Gastroesophageal sphincter (tissue), 4 donors: Measurements from ENCODE around the gene DEFB128. TPM values are rescaled to one million over a fixed set of nuclear protein-coding genes. Genes with fewer than 3 reads are reported as not detected.

Source experiments
- ATAC-seq: fragments of 150-250 bp; one replicate; pipeline ENCODE4 v1.9.1; 2016; ENCODE audit warnings: mild to moderate bottlenecking, moderate library complexity
- H3K27ac ChIP-seq, 4 donors: fragments of 200-600 bp; sonication (generic) in 3 of 4; 1 replicate in 3 of 4; 2 replicates in 1 of 4; pipeline ENCODE4 v1.5.1; 2016 to 2019
- H3K27me3 ChIP-seq: fragments of 200-600 bp; sonication (generic); one replicate; pipeline ENCODE4 v1.5.1; 2019
- H3K36me3 ChIP-seq, 2 donors: fragments of 200-600 bp; sonication (generic); one replicate each; pipeline ENCODE4 v1.5.1; 2019; ENCODE audit warnings: control low read depth in 1 of 2
- H3K4me1 ChIP-seq, 3 donors: fragments of 200-600 bp; sonication (generic); 1 replicate in 2 of 3; 2 replicates in 1 of 3; pipeline ENCODE4 v1.5.1; 2016 to 2019; ENCODE audit warnings: control low read depth in 2 of 3
- H3K4me3 ChIP-seq, 2 donors: fragments of 200-600 bp; sonication (generic); one replicate each; pipeline ENCODE4 v1.5.1; 2019; ENCODE audit warnings: mild to moderate bottlenecking in 1 of 2, moderate library complexity in 1 of 2
- H3K9me3 ChIP-seq, 3 donors: fragments of 200-600 bp; sonication (generic); one replicate each; pipeline ENCODE4 v1.5.1; 2017 to 2019; ENCODE audit warnings: control low read depth in 2 of 3
- EP300 ChIP-seq: sonication (generic); formaldehyde crosslinking; IDR thresholded peaks from one replicate; pipeline ENCODE4 v1.6.1; 2017; ENCODE audit warnings: antibody characterized with exemption, mild to moderate bottlenecking
- POLR2A ChIP-seq, 2 donors: fragments of 450-650 bp; IDR thresholded peaks; one replicate each; pipeline ENCODE4 v1.6.1; 2017; ENCODE audit warnings: antibody characterized with exemption in 2 of 2, mild to moderate bottlenecking in 2 of 2, moderate library complexity in 1 of 2
- POLR2AphosphoS5 ChIP-seq: sonication (generic); formaldehyde crosslinking; IDR thresholded peaks from one replicate; pipeline ENCODE4 v1.6.1; 2017; ENCODE audit warnings: antibody characterized with exemption
- WGBS, 2 donors: methylation state at CpG; one replicate each; pipeline ENCODE4 v1.1.5; 2018; ENCODE audit warnings: low coverage in 1 of 2; 5-methylcytosine and 5-hydroxymethylcytosine counted together
- total RNA-seq, 4 donors: library from RNA; depleted of rRNA; stranded (reverse); fragments of >200 nt; gene quantifications; one replicate each; pipeline ENCODE4 v1.1.0, GENCODE V29; 2016
- TF ChIP-seq, protein P1 (sequence below), 4 experiments: fragments of 200-600 bp in 2 of 4; fragments of 450-650 bp in 2 of 4; sonication (generic) in 1 of 4; IDR thresholded peaks; one replicate each; pipeline ENCODE4 v1.5.1; 2017 to 2019; ENCODE audit warnings: antibody characterized with exemption in 4 of 4, mild to moderate bottlenecking in 2 of 4, moderate library complexity in 2 of 4

The DEFB128 gene
- not detected for total RNA-seq

DNA sequence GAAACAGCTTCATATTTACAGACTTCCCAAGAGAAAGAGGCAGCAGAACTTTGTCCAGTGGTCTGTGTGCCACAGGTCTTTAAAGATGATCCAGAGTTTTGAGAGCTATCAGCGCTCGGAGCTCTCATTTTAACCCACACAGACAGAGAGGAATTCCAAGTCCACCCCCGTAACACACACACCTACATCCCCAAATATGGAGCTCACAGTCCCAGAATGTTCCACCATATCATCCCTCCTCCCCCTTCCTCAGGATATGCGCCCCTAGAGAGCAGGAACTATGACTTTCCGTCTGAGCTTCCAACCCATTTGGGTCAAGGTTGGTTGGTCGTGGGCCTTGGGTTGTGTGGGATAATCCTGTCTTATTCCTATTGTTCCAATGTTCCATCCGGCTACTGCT lies at the start of gene DEFB128:
Gene DEFB128, minus strand, starts transcription at position 101 of the 400 bp plus-strand sequence. Its CDS starts 88 bp downstream, at position 13.
- 57% methylated on average over 7 of the region's 7 CpGs; no CpG with 5 or more reads in 1 of the 2 donors for WGBS, 2 donors
- no peak for ATAC-seq
- Histone ChIP-seq H3K4me1 (no peaks in the 10 kb centered on the region), H3K4me3 (no peak within 1 kb of the TSS), H3K27me3 (peaks cover 6% of the 10 kb centered on the region), H3K27ac (no peak within 1 kb of the TSS), H3K36me3 (no peaks in the 10 kb centered on the region), H3K9me3 (peaks cover 0 to 17% (median 0%) of the 10 kb centered on the region in 3 donors)
- TF ChIP-seq, protein P1, sequence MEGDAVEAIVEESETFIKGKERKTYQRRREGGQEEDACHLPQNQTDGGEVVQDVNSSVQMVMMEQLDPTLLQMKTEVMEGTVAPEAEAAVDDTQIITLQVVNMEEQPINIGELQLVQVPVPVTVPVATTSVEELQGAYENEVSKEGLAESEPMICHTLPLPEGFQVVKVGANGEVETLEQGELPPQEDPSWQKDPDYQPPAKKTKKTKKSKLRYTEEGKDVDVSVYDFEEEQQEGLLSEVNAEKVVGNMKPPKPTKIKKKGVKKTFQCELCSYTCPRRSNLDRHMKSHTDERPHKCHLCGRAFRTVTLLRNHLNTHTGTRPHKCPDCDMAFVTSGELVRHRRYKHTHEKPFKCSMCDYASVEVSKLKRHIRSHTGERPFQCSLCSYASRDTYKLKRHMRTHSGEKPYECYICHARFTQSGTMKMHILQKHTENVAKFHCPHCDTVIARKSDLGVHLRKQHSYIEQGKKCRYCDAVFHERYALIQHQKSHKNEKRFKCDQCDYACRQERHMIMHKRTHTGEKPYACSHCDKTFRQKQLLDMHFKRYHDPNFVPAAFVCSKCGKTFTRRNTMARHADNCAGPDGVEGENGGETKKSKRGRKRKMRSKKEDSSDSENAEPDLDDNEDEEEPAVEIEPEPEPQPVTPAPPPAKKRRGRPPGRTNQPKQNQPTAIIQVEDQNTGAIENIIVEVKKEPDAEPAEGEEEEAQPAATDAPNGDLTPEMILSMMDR (IDR thresholded peaks at IDR 0.05), result no peak
- TF ChIP-seq POLR2AphosphoS5, result no peak
- TF ChIP-seq EP300, result no peak
- no peak for TF ChIP-seq POLR2A (IDR thresholded peaks at IDR 0.05)

DNA sequence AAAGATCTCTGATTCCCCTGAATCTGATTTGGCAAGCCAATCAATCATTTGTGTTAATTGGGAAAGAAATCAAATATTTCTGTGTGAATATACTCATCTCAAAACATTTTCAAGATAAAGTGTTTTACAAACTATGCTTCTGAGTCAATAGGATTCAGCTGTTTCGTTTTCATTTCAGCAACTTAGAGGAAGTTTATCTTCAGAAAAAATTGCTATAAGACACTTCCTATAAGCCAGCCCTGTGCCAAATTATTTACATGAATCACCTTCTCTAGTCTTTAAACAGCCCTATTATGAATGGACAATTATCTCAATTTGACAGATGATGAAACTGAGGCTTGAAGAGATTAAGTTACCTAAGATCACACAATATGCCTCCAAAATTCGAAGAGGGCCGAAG lies 48.4 kb upstream of the DEFB128 start:
- Histone ChIP-seq H3K27ac (no peak overlapping the region), H3K4me3 (peak overlapping the region in 1 of 2 donors; percentile 18), H3K27me3 (peaks cover 21% of the 10 kb centered on the region), H3K9me3 (no peaks in the 10 kb centered on the region), H3K36me3 (no peaks in the 10 kb centered on the region), H3K4me1 (no peaks in the 10 kb centered on the region)
- 52 to 58% methylated on average over 3 of the region's 3 CpGs for WGBS, 2 donors
- TF ChIP-seq EP300 (no peak), POLR2A (IDR thresholded peaks at IDR 0.05) (no peak), POLR2AphosphoS5 (no peak)
- TF ChIP-seq, protein P1 (IDR thresholded peaks at IDR 0.05), result no peak
- ATAC-seq, result no peak

DNA sequence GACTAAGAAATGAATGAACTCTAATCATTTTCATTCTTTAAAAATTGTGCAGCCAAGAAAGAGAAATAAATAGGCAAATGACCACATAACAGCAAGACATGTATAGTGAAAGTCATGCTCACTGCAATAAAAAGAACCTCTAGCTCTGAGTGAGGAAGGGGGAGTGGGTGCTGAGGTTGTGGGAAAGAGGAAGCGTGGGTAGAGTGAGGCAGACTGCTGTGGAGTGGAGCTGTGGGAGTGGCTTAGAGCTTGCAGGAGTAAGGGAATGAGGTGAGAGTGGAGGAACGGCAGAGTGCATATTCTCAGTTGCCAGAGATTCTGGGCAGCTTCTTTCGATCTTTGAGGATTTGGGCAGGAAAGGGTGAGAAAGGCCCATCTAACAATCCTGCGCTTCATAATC lies 48.0 kb upstream of the DEFB128 start:
- no peak for TF ChIP-seq POLR2AphosphoS5
- TF ChIP-seq EP300, result no peak
- no peak for TF ChIP-seq POLR2A (IDR thresholded peaks at IDR 0.05)
- TF ChIP-seq, protein P1 (IDR thresholded peaks at IDR 0.05), result no peak
- Histone ChIP-seq H3K4me3 (peak overlapping the region in 1 of 2 donors; percentile 18), H3K27ac (no peak overlapping the region), H3K27me3 (peaks cover 21% of the 10 kb centered on the region), H3K4me1 (no peaks in the 10 kb centered on the region), H3K9me3 (no peaks in the 10 kb centered on the region), H3K36me3 (no peaks in the 10 kb centered on the region)
- WGBS, 2 donors, result 31 to 39% methylated on average over 4 of the region's 4 CpGs
- no peak for ATAC-seq

DNA sequence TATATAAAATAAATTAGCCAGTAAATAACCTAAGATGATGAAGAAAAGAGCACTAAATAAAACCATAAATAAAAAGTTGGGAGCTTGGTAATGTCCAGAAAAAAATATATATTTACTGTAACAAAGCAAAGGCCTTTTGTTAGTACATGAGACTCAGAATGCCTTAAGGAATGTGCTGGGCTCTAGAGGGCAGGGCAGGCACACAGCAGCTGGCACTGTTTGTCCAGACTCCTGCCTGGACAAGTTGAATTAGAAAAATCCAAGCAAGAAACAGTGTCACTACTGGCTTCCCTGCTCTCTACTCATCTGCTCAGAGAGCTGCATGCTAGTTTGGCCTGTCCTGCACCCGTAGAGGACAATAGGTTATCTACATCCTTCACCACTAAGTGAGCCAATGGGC lies 46.4 kb upstream of the DEFB128 start:
- WGBS, 2 donors, result 33 to 67% methylated on average over 1 of the region's 1 CpG
- H3K4me3 ChIP-seq, result no peak overlapping the region
- H3K27ac ChIP-seq, result no peak overlapping the region
- ATAC-seq, result no peak
- H3K36me3 ChIP-seq, result no peaks in the 10 kb centered on the region
- peaks cover 13% of the 10 kb centered on the region for H3K27me3 ChIP-seq
- H3K4me1 ChIP-seq, result no peaks in the 10 kb centered on the region
- TF ChIP-seq POLR2AphosphoS5, result no peak
- TF ChIP-seq, protein P1 (IDR thresholded peaks at IDR 0.05), result no peak
- TF ChIP-seq EP300, result no peak
- no peak for TF ChIP-seq POLR2A (IDR thresholded peaks at IDR 0.05)
- H3K9me3 ChIP-seq, result no peaks in the 10 kb centered on the region

DNA sequence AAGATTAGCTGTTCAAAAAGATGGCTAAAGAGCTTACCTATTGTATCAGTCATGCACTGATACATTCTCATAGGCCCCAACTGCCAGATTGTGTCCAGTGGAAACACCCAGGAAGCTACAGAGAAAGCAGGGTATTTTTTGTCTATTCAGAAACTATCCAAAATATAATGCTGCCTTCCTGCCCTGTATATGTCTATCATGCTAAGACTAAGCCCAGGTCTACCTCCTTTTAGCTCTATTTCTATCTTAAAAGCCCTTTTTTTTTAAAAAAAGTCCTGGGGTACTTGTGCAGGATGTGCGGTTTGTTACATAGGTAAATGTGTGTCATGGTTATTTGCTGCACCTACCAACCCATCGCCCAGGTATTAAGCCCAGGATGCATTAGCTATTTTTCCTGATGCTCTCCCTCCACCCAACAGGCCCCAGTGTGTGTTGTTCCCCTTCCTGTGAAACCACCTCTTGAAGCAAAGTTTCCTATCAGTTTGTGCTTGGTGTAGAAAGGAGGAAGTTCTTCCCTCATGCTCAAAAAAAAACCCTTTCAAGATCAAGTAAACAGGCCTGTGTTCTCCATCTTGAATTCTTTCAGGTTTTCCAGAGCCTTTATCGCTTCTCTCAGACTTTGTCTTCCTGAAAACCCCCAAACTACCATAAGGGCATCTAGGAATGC lies 38.1 kb upstream of the DEFB128 start:
- Histone ChIP-seq H3K27me3 (peaks cover 9% of the 10 kb centered on the region), H3K36me3 (no peaks in the 10 kb centered on the region), H3K9me3 (no peaks in the 10 kb centered on the region), H3K27ac (no peak overlapping the region), H3K4me1 (no peaks in the 10 kb centered on the region), H3K4me3 (no peak overlapping the region)
- TF ChIP-seq POLR2AphosphoS5, result no peak
- TF ChIP-seq, protein P1 (IDR thresholded peaks at IDR 0.05), result no peak
- TF ChIP-seq EP300, result no peak
- no peak for TF ChIP-seq POLR2A (IDR thresholded peaks at IDR 0.05)
- no peak for ATAC-seq
- 78 to 100% methylated on average over 2 to 3 of the region's 3 CpGs for WGBS, 2 donors
